CD14-positive monocyte (primary cell): Measurements from ENCODE around the gene RBPMS2. TPM values are rescaled to one million over a fixed set of nuclear protein-coding genes. Genes with fewer than 3 reads are reported as not detected.
"Not testable (repeated sequence)": the region's sequence is repeated elsewhere in the genome, so short reads cannot be mapped to it uniquely, and the experiment has no call there.

Experiments
- DNase-seq, 3 donors: peaks; one replicate each; pipeline ENCODE4 v3.0.0-alpha.2; 2011 to 2022
- H2AFZ ChIP-seq: 2 replicates; pipeline ENCODE4 v1.6.0; 2012; ENCODE audit warnings: mild to moderate bottlenecking, low read depth, low read length, inconsistent platforms; ENCODE audit not compliant: insufficient read depth, poor library complexity, severe bottlenecking
- H3K27ac ChIP-seq, 2 donors: 1 replicate in 1 of 2; 2 replicates in 1 of 2; pipeline ENCODE4 v1.5.1; 2012 to 2013; ENCODE audit warnings: low read length in 2 of 2, control low read depth in 1 of 2, inconsistent platforms in 1 of 2, low read depth in 1 of 2, mild to moderate bottlenecking in 1 of 2
- H3K27me3 ChIP-seq, 2 donors: one replicate each; pipeline versions ENCODE4 v1.6.0 to v1.6.1; 2011 to 2013; ENCODE audit warnings: low read length in 2 of 2; ENCODE audit not compliant: control insufficient read depth in 2 of 2, insufficient read depth in 2 of 2
- H3K36me3 ChIP-seq, 2 donors: replicated peaks in 1 of 2; 1 replicate in 1 of 2; 2 replicates in 1 of 2; pipeline versions ENCODE4 v1.5.1 to v1.6.1; 2012 to 2013; ENCODE audit warnings: low read length in 2 of 2, control low read depth in 1 of 2, inconsistent platforms in 1 of 2, mild to moderate bottlenecking in 1 of 2; ENCODE audit not compliant: insufficient read depth in 2 of 2, control insufficient read depth in 1 of 2
- H3K4me1 ChIP-seq, 2 donors: 1 replicate in 1 of 2; 2 replicates in 1 of 2; pipeline versions ENCODE4 v1.5.1 to v1.6.1; 2012 to 2013; ENCODE audit warnings: low read length in 2 of 2, control low read depth in 1 of 2, inconsistent platforms in 1 of 2, mild to moderate bottlenecking in 1 of 2, moderate library complexity in 1 of 2; ENCODE audit not compliant: insufficient read depth in 2 of 2, control insufficient read depth in 1 of 2
- H3K4me2 ChIP-seq: replicated peaks from 2 replicates; pipeline ENCODE3; 2012; ENCODE audit warnings: low read length, moderate library complexity, mild to moderate bottlenecking; ENCODE audit not compliant: poor library complexity, severe bottlenecking; ENCODE audit errors: extremely low read depth
- H3K4me3 ChIP-seq, 3 experiments: fragments of 200-600 bp in 1 of 3; sonication (generic) in 1 of 3; replicated peaks in 1 of 3; 1 replicate in 2 of 3; 2 replicates in 1 of 3; pipeline ENCODE4 v1.5.1; 2011 to 2013; ENCODE audit warnings: low read length in 3 of 3, mild to moderate bottlenecking in 3 of 3, control low read depth in 2 of 3, low read depth in 2 of 3, inconsistent platforms in 1 of 3, moderate library complexity in 1 of 3
- H3K79me2 ChIP-seq: 2 replicates; pipeline ENCODE4 v1.6.0; 2012; ENCODE audit warnings: mild to moderate bottlenecking, control low read depth, inconsistent platforms, low read length, moderate library complexity; ENCODE audit not compliant: insufficient read depth
- H3K9ac ChIP-seq: 2 replicates; pipeline ENCODE4 v1.6.0; 2017; ENCODE audit warnings: low read length, mild to moderate bottlenecking; ENCODE audit not compliant: insufficient read depth, poor library complexity, severe bottlenecking
- H3K9me3 ChIP-seq, 2 donors: replicated peaks in 1 of 2; 1 replicate in 1 of 2; 2 replicates in 1 of 2; pipeline versions ENCODE4 v1.5.1 to v1.6.1; 2012 to 2013; ENCODE audit warnings: low read length in 2 of 2, control low read depth in 1 of 2; ENCODE audit not compliant: control insufficient read depth in 1 of 2, insufficient read depth in 1 of 2
- H4K20me1 ChIP-seq: 2 replicates; pipeline ENCODE4 v1.6.0; 2012; ENCODE audit warnings: mild to moderate bottlenecking, low read length, control low read depth, moderate library complexity; ENCODE audit not compliant: insufficient read depth
- H3K27ac Mint-ChIP-seq, 7 donors: one replicate each; pipeline ENCODE4 v1.8.0; 2020; ENCODE audit warnings: mild to moderate bottlenecking in 7 of 7, mixed read lengths in 7 of 7, moderate library complexity in 6 of 7, inconsistent platforms in 2 of 7
- H3K27me3 Mint-ChIP-seq, 3 donors: one replicate each; pipeline ENCODE4 v1.8.0; 2021 to 2022; ENCODE audit warnings: low read depth in 3 of 3, mild to moderate bottlenecking in 3 of 3, mixed read lengths in 3 of 3, moderate library complexity in 3 of 3, inconsistent platforms in 1 of 3
- H3K36me3 Mint-ChIP-seq, 2 donors: one replicate each; pipeline ENCODE4 v1.8.0; 2020; ENCODE audit warnings: mixed read lengths in 2 of 2, inconsistent platforms in 1 of 2, mild to moderate bottlenecking in 1 of 2
- H3K4me1 Mint-ChIP-seq: one replicate; pipeline ENCODE4 v1.8.0; 2020; ENCODE audit warnings: mild to moderate bottlenecking, mixed read lengths
- H3K4me3 Mint-ChIP-seq, 2 donors: one replicate each; pipeline ENCODE4 v1.8.0; 2020; ENCODE audit warnings: mild to moderate bottlenecking in 2 of 2, mixed read lengths in 2 of 2, moderate library complexity in 1 of 2
- H3K9me3 Mint-ChIP-seq, 7 donors: one replicate each; pipeline ENCODE4 v1.8.0; 2020 to 2022; ENCODE audit warnings: mixed read lengths in 7 of 7, mild to moderate bottlenecking in 6 of 7, moderate library complexity in 6 of 7, inconsistent platforms in 2 of 7
- WGBS: methylation state at CpG from one replicate; pipeline ENCODE4 v1.1.5; 2013; ENCODE audit warnings: missing lambda C conversion rate; ENCODE audit not compliant: insufficient coverage; 5-methylcytosine and 5-hydroxymethylcytosine counted together
- intact Hi-C, 2 donors: fragments of 100-400 bp; cut with micrococcal nuclease; formaldehyde crosslinking; loops; one replicate each; pipeline versions ENCODE4 v1.15.0 to v1.15.1; 2023
- polyA plus RNA-seq, 3 donors: library from polyadenylated mRNA; depleted of rRNA in 1 of 3; unstranded in 2 of 3; stranded (reverse) in 1 of 3; fragments of 300-500 nt in 2 of 3; fragments of >200 nt in 1 of 3; fragmentation: Illumina TruSeq in 2 of 3; gene quantifications; 1 replicate in 2 of 3; 2 replicates in 1 of 3; pipeline ENCODE4 v1.2.3, GENCODE V29; 2012 to 2021
- TF ChIP-seq, protein P1 (sequence below): fragments of 200-600 bp; IDR thresholded peaks from one replicate; pipeline ENCODE4 v1.8.0; 2022; ENCODE audit warnings: antibody characterized with exemption, mild to moderate bottlenecking

Gene RBPMS2
- polyA plus RNA-seq, 3 donors, result not detected

- H3K4me3 Mint-ChIP-seq, result no peak overlapping the region
- 96% methylated on average over 7 of the region's 8 CpGs for WGBS
- no peak overlapping the region for H3K27ac ChIP-seq
- no peak overlapping the region for H3K4me3 ChIP-seq
- TF ChIP-seq, protein P1, sequence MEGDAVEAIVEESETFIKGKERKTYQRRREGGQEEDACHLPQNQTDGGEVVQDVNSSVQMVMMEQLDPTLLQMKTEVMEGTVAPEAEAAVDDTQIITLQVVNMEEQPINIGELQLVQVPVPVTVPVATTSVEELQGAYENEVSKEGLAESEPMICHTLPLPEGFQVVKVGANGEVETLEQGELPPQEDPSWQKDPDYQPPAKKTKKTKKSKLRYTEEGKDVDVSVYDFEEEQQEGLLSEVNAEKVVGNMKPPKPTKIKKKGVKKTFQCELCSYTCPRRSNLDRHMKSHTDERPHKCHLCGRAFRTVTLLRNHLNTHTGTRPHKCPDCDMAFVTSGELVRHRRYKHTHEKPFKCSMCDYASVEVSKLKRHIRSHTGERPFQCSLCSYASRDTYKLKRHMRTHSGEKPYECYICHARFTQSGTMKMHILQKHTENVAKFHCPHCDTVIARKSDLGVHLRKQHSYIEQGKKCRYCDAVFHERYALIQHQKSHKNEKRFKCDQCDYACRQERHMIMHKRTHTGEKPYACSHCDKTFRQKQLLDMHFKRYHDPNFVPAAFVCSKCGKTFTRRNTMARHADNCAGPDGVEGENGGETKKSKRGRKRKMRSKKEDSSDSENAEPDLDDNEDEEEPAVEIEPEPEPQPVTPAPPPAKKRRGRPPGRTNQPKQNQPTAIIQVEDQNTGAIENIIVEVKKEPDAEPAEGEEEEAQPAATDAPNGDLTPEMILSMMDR, result no peak
- H4K20me1 ChIP-seq, result no peaks in the 10 kb centered on the region
- H3K36me3 Mint-ChIP-seq, result no peaks in the 10 kb centered on the region
- H3K27ac Mint-ChIP-seq, result no peak overlapping the region
- intact Hi-C loops, result no loop called here
- H3K4me2 ChIP-seq, result no peak overlapping the region
- peaks cover 6 to 9% (median 8%) of the 10 kb centered on the region in 3 donors for H3K27me3 Mint-ChIP-seq
- no peak for DNase-seq
- H3K79me2 ChIP-seq, result no peaks in the 10 kb centered on the region
- no peaks in the 10 kb centered on the region for H3K27me3 ChIP-seq
- no peaks in the 10 kb centered on the region for H3K4me1 ChIP-seq
- no peak overlapping the region for H3K9ac ChIP-seq
- H3K9me3 Mint-ChIP-seq, result no peaks in the 10 kb centered on the region
- H3K9me3 ChIP-seq, result no peaks in the 10 kb centered on the region
- no peak overlapping the region for H2AFZ ChIP-seq
- no peaks in the 10 kb centered on the region for H3K36me3 ChIP-seq
- peaks cover 2% of the 10 kb centered on the region for H3K4me1 Mint-ChIP-seq
Measured at GRCh38 chr15:64742385-64742784, 33.0 kb downstream of the RBPMS2 start.

DNA sequence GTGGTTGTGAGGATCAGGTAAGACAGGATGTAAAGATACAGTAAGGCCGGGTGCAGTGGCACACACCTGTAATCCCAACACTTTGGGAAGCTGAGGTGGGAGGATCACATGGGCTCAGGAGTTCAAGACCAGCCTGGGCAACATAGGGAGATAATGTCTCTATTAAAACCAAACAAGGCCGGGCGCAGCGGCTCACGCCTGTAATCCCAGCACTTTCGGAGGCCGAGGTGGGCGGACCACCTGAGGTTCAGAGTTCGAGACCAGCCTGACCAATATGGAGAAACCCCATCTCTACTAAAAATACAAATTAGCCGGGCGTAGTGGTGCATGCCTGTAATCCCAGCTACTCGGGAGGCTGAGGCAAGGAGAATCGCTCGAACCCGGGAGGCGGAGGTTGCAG is 33.7 kb downstream of the RBPMS2 start:
- H3K4me1 ChIP-seq, H3K4me1 Mint-ChIP-seq: not testable (repeated sequence)

More for the DNA sequence above, 33.7 kb downstream of the RBPMS2 start:
- H2AFZ ChIP-seq, H3K27me3 ChIP-seq, H3K27me3 Mint-ChIP-seq, H3K36me3 Mint-ChIP-seq, H3K9ac ChIP-seq, H3K27ac Mint-ChIP-seq, H3K27ac ChIP-seq, H4K20me1 ChIP-seq, intact Hi-C loops, H3K4me2 ChIP-seq, H3K36me3 ChIP-seq, H3K9me3 ChIP-seq, H3K9me3 Mint-ChIP-seq, H3K79me2 ChIP-seq, H3K4me3 ChIP-seq, H3K4me3 Mint-ChIP-seq, DNase-seq: not testable (repeated sequence)
- WGBS, result 100% methylated on average over 5 of the region's 16 CpGs
